ENCODE data around the gene BBS4.
"Not testable (repeated sequence)": the region's sequence is repeated elsewhere in the genome, so short reads cannot be mapped to it uniquely, and the experiment has no call there.

The BBS4 gene

DNA sequence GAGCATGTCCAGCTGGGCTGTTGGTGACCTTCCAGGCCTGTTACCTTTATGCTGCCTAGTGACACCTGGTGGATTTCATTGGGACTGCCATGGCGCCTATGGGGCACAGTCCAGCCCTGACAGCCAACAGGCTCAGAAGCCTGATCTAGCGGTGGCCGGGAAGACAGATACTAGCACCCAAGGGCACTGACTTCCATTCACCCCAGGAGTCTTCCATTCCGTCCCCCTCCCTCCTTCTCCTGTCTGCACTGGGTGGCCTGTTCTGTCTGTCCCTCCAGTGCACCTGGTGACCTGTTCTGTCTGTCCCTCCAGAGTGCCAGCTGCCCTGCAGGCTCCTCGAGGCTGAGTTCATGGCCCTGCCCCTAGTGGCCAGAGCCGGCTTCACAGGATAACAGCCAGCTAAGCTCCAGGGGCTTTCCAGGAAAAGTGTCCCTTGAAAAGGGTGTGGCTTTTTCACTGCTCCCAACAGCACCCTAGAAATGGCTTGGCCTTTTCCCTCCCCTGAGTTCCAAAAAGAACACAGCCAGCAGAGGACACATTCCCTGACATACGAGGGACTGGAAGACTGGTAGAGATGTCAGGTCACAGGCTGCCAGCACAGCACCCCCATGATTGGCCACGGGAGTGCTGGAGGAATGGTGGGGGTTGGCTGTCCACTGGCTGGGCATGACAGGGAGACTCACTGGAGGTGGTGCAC is 15.2 kb upstream of the BBS4 start:
- peak; percentile 69 for DNase-seq (ENCODE audit: low spot score)
- CTCF ChIA-PET: interaction anchor here (0.5 to 1.8 kb wide), 10 partner anchors 13 to 410 kb away, joined by 3 to 12 read pairs (median 4); no protein-coding TSS in a partner anchor
- POLR2A ChIA-PET (ENCODE audit: low non-redundant PET); H3K27ac ChIP-seq: not testable (repeated sequence)
- TF ChIP-seq, protein P1, sequence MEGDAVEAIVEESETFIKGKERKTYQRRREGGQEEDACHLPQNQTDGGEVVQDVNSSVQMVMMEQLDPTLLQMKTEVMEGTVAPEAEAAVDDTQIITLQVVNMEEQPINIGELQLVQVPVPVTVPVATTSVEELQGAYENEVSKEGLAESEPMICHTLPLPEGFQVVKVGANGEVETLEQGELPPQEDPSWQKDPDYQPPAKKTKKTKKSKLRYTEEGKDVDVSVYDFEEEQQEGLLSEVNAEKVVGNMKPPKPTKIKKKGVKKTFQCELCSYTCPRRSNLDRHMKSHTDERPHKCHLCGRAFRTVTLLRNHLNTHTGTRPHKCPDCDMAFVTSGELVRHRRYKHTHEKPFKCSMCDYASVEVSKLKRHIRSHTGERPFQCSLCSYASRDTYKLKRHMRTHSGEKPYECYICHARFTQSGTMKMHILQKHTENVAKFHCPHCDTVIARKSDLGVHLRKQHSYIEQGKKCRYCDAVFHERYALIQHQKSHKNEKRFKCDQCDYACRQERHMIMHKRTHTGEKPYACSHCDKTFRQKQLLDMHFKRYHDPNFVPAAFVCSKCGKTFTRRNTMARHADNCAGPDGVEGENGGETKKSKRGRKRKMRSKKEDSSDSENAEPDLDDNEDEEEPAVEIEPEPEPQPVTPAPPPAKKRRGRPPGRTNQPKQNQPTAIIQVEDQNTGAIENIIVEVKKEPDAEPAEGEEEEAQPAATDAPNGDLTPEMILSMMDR (conservative IDR thresholded peaks at IDR 0.05; ENCODE audit: low read depth): peak; percentile 94

DNA sequence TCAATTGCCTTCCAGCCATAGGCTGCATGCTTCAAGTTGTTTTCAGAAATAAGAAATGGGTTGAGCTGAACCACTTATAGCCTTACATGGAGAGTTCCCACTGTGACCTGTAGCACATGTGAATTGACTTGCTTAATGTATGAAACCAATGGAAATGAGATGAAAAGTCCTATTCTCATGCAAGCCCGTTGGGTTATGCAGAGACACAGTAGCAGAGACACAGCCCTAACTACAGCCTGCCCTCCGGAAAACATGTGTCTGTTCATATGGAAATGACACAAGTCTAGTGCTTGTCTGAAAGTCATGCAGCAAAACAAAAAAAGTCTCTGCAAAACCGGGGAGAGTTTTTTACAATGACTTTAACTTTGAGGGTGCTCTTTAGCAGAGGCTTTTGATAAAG is 14.5 kb upstream of the BBS4 start:
- no peak overlapping the region for H3K27ac ChIP-seq
- ChIA-PET POLR2A (ENCODE audit: low non-redundant PET) (no interaction called here), CTCF (interaction anchor here (0.5 to 1.8 kb wide), 6 partner anchors 12 to 395 kb away, joined by 3 to 12 read pairs (median 4); no protein-coding TSS in a partner anchor)
- TF ChIP-seq, protein P1 (conservative IDR thresholded peaks at IDR 0.05; ENCODE audit: low read depth): no peak
- no peak for DNase-seq (ENCODE audit: low spot score)

DNA sequence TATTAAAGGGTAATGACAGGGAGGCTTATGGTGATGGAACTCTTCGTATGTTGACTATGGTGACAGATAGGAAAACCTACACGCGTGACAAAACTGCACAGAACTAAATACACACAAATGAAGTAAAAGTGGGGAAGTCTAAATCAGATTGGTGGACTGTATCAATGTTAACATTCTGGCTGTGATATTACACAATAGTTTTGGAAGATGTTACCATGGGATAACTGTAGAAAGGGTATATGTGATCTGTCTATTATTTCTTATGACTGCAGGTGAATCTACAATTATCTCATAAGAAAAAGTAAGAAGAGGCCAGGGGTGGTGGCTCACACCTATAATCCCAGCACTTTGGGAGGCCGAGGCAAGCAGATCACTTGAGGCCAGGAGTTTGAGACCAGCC is 9.2 kb upstream of the BBS4 start:
- CTCF ChIA-PET: no interaction called here
- POLR2A ChIA-PET (ENCODE audit: low non-redundant PET): no interaction called here

DNA sequence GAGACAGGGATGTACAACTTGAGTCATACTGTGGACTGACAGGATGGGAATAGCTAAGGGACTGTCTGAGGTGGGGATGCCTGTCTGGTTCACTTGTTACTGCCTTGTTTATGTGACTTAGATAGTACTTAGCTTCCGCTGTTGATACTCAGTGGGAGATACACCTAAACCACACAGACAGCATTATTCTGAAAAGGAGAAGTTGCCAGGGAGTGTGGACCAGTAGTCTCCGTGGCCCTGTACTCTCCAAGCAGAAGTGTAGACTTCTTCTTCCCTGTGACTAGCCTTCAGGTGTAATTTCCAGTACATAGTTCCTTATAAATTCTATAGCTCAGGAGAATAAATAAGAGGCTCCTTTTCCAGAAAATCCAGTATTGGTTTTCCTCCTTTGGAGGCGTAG is 5.1 kb upstream of the BBS4 start:
- H3K27ac ChIP-seq: no peak overlapping the region
- CTCF ChIA-PET: interaction anchor here (0.8 to 1.0 kb wide), 2 partner anchors 81 to 474 kb away, joined by 3 to 6 read pairs; no protein-coding TSS in a partner anchor
- no peak for DNase-seq (ENCODE audit: low spot score)
- POLR2A ChIA-PET (ENCODE audit: low non-redundant PET): interaction anchor here (0.6 kb wide), 1 partner anchor 414 kb away, joined by 3 read pairs; no protein-coding TSS in a partner anchor
- TF ChIP-seq, protein P1 (conservative IDR thresholded peaks at IDR 0.05; ENCODE audit: low read depth): no peak

More for the DNA sequence above, 9.2 kb upstream of the BBS4 start:
- TF ChIP-seq, protein P1 (conservative IDR thresholded peaks at IDR 0.05; ENCODE audit: low read depth): no peak
- no peak overlapping the region for H3K27ac ChIP-seq
- DNase-seq (ENCODE audit: low spot score): no peak

DNA sequence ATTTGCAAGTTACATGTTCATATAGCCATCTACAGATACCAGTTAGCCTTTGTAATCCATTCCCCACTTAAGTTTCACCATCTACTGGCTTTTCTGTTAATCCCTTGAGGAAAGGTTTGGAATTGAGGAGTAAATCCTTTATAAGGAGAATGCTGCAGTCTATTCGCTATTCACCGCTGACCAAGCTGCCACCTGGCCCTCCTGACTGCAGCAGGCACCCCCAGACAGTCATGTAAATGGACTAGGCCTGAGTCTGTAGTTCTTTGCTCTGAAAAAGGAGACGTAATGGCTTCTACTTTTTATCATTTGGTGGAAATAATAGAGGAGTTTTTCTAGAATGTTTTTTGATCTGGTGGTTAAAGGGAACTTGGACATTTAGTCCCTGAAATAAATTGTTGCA is 3.2 kb upstream of the BBS4 start:
- DNase-seq (ENCODE audit: low spot score): no peak
- ChIA-PET CTCF (no interaction called here), POLR2A (ENCODE audit: low non-redundant PET) (no interaction called here)

DNA sequence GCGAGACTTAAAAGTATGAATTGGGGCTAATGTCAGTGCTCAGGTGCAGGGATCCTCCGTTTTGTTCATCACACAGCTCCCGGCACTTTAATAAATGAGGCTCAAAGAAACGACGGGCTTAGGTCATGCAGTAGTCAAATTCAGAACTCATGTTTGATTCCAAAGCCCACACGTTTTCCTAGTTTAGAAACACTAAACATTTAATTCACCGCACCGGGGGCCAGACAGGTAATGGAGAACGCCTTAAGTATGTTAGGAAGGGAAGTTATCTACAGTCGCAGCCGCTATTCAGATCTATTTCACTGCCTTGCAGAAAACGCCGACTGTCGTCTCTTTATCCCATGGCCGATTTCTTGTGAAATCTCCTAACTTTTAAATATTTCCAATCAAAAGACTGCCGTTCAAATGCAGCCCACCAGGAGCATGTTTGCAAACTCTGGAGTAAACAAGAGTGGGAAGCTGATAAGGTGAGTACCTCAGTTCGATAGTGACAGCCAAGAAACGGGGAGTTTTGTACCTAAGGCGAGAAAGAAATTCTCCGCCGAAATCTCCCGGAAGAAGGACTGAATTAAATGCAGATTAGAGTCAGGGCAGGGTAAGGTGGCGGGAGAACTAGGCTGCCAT is 594 bp upstream of the BBS4 start:
- peak overlapping the region; percentile 96 for H3K27ac ChIP-seq
- POLR2A ChIA-PET (ENCODE audit: low non-redundant PET): no interaction called here
- no peak for DNase-seq (ENCODE audit: low spot score)
- TF ChIP-seq, protein P1 (conservative IDR thresholded peaks at IDR 0.05; ENCODE audit: low read depth): no peak
- CTCF ChIA-PET: interaction anchor here (0.7 kb wide), 1 partner anchor 431 kb away, joined by 3 read pairs; no protein-coding TSS in a partner anchor

More for the DNA sequence above, 3.2 kb upstream of the BBS4 start:
- TF ChIP-seq, protein P1 (conservative IDR thresholded peaks at IDR 0.05; ENCODE audit: low read depth): no peak
- H3K27ac ChIP-seq: no peak overlapping the region

Data from RWPE1 (cell line).